HG02885 (cell line): Measurements from ENCODE around the gene CPA1.

Experiments
- ATAC-seq: cut with Tn5 transposase; IDR thresholded peaks from one replicate; pipeline ENCODE4 v1.9.1; 2021; ENCODE audit warnings: mild to moderate bottlenecking; ENCODE audit not compliant: unreplicated experiment, poor library complexity

Gene CPA1

GRCh38 chr7:130421684-130422083 lies 41.4 kb downstream of the CPA1 start:
- peak; percentile 43 for ATAC-seq

GRCh38 chr7:130423501-130424037 lies 43.3 kb downstream of the CPA1 start:
- no peak for ATAC-seq

GRCh38 chr7:130425796-130426195 lies 45.5 kb downstream of the CPA1 start:
- ATAC-seq = no peak

- ATAC-seq = no peak
Observed at GRCh38 chr7:130426564-130426963, 46.3 kb downstream of the CPA1 start.

GRCh38 chr7:130429019-130429418 lies 48.7 kb downstream of the CPA1 start:
- no peak for ATAC-seq

GRCh38 chr7:130430115-130430514 lies 49.8 kb downstream of the CPA1 start:
- no peak for ATAC-seq

GRCh38 chr7:130430841-130431666 lies 50.8 kb downstream of the CPA1 start:
- no peak for ATAC-seq

GRCh38 chr7:130432886-130433285 lies 52.6 kb downstream of the CPA1 start:
- no peak for ATAC-seq

GRCh38 chr7:130433301-130433700 lies 53.0 kb downstream of the CPA1 start:
- ATAC-seq = no peak

- ATAC-seq = no peak
Observed at GRCh38 chr7:130435311-130435854, 55.1 kb downstream of the CPA1 start.

- ATAC-seq = no peak
Observed at GRCh38 chr7:130436253-130436652, 56.0 kb downstream of the CPA1 start.
